GM18868 (cell line): Measurements from ENCODE around the gene RAPGEF6.
"Not testable (repeated sequence)": the region's sequence is repeated elsewhere in the genome, so short reads cannot be mapped to it uniquely, and the experiment has no call there.

Experiments used
- ATAC-seq: cut with Tn5 transposase; IDR thresholded peaks from one replicate; pipeline ENCODE4 v1.9.1; 2021; ENCODE audit warnings: mild to moderate bottlenecking, moderate library complexity; ENCODE audit not compliant: unreplicated experiment

The RAPGEF6 gene

GRCh38 chr5:131644822-131645221 lies 9.8 kb upstream of the RAPGEF6 start:
- ATAC-seq, result no peak

- ATAC-seq, result no peak
Observed at GRCh38 chr5:131644370-131644769, 9.3 kb upstream of the RAPGEF6 start.

GRCh38 chr5:131641494-131641893 lies 6.5 kb upstream of the RAPGEF6 start:
- no peak for ATAC-seq

- ATAC-seq, result peak; percentile 86
Observed at GRCh38 chr5:131640043-131640856, 5.2 kb upstream of the RAPGEF6 start.

- no peak for ATAC-seq
Observed at GRCh38 chr5:131639148-131639547, 4.1 kb upstream of the RAPGEF6 start.

GRCh38 chr5:131637694-131638093 lies 2.7 kb upstream of the RAPGEF6 start:
- ATAC-seq, result no peak

GRCh38 chr5:131635684-131636572 lies 899 bp upstream of the RAPGEF6 start:
- ATAC-seq, result no peak

- peak; percentile 22 for ATAC-seq
Observed at GRCh38 chr5:131634666-131634995, 398 bp downstream of the RAPGEF6 start.

GRCh38 chr5:131634238-131634637 lies 791 bp downstream of the RAPGEF6 start:
- ATAC-seq, result no peak

GRCh38 chr5:131633830-131634229 lies 1.2 kb downstream of the RAPGEF6 start:
- no peak for ATAC-seq

GRCh38 chr5:131630963-131631350 lies 4.1 kb downstream of the RAPGEF6 start:
- no peak for ATAC-seq

GRCh38 chr5:131630208-131630962 lies 4.6 kb downstream of the RAPGEF6 start:
- no peak for ATAC-seq

GRCh38 chr5:131628990-131629389 lies 6.0 kb downstream of the RAPGEF6 start:
- no peak for ATAC-seq

GRCh38 chr5:131627207-131627865 lies 7.7 kb downstream of the RAPGEF6 start:
- ATAC-seq, result no peak

- no peak for ATAC-seq
Observed at GRCh38 chr5:131622633-131623032, 12.4 kb downstream of the RAPGEF6 start.

GRCh38 chr5:131621164-131621563 lies 13.9 kb downstream of the RAPGEF6 start:
- ATAC-seq, result not testable (repeated sequence)

GRCh38 chr5:131619102-131619501 lies 15.9 kb downstream of the RAPGEF6 start:
- ATAC-seq, result no peak

- ATAC-seq, result no peak
Observed at GRCh38 chr5:131617140-131617822, 17.7 kb downstream of the RAPGEF6 start.

GRCh38 chr5:131615957-131616356 lies 19.1 kb downstream of the RAPGEF6 start:
- no peak for ATAC-seq

GRCh38 chr5:131613423-131613822 lies 21.6 kb downstream of the RAPGEF6 start:
- ATAC-seq, result no peak
